C4-2B (cell line): ENCODE measurements around the gene TMCC1.

Experiments
- H3K27ac ChIP-seq: fragments of 450-650 bp; 2 replicates; pipeline ENCODE4 v1.5.1; 2017
- ZFX ChIP-seq: fragments of 450-650 bp; IDR thresholded peaks from 2 replicates; pipeline ENCODE4 v1.6.1; 2017
- TF ChIP-seq, protein P1 (sequence below): fragments of 450-650 bp; conservative IDR thresholded peaks from 2 replicates; pipeline ENCODE4 v1.5.1; 2017; ENCODE audit warnings: mild to moderate bottlenecking

Gene TMCC1

DNA sequence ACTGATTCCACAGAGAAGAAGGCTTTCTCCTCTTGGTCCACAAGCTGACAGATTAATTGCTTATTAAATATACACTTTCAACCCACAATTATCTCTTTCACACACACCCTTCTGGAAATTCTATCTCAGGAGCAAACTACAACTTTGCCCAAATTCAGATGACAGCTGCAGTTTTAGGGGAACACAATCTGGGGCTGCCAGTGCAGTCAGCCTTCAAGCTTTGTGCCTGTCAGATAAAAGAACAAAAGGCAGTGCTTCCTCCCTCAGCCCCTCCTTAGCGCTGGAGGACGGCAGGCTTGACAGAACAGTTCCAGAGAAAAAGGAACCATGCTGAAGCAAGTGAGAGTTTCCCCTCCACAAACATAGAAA, 99.6 kb downstream of the TMCC1 start:
- no peak overlapping the region for H3K27ac ChIP-seq
- TF ChIP-seq, protein P1, sequence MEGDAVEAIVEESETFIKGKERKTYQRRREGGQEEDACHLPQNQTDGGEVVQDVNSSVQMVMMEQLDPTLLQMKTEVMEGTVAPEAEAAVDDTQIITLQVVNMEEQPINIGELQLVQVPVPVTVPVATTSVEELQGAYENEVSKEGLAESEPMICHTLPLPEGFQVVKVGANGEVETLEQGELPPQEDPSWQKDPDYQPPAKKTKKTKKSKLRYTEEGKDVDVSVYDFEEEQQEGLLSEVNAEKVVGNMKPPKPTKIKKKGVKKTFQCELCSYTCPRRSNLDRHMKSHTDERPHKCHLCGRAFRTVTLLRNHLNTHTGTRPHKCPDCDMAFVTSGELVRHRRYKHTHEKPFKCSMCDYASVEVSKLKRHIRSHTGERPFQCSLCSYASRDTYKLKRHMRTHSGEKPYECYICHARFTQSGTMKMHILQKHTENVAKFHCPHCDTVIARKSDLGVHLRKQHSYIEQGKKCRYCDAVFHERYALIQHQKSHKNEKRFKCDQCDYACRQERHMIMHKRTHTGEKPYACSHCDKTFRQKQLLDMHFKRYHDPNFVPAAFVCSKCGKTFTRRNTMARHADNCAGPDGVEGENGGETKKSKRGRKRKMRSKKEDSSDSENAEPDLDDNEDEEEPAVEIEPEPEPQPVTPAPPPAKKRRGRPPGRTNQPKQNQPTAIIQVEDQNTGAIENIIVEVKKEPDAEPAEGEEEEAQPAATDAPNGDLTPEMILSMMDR, result no peak
- no peak for TF ChIP-seq ZFX

DNA sequence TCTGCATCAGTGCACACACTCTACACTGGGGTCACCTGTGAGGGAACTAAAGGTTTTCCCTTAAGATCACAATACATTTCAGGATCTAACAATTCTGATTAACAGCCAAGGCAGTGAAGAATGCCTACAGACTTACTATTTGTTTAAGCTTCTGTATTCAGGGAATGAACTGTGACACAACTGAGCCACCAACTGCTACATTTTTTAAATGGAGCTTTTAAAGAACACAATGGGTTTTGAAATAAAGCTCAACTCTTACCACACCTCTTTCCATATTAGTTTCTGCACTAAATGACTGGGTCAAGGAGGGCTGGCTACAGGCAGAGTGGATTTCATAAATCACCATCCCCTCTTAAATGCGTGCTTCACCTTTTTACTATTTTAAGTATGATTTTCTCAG, 100.2 kb downstream of the TMCC1 start:
- no peak for TF ChIP-seq ZFX
- TF ChIP-seq, protein P1, result no peak
- H3K27ac ChIP-seq, result no peak overlapping the region

DNA sequence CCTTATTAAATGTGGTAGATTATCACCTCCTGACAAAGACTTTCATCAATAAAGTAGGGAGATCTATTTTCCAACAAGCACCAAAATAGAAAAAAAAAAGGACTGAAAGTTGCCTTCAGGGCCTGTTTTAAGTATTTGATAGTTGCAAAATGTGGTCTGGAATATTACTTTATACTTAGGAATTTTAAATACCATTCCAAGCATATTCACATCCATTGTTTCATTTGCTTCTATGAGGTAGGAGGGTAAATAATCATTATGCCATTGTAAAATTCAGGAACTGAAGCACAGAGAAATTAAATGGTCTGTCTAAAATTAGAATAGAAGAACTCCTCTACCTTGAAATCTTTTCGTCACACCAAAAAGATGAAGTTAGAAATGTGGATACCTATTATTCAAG, 110.0 kb downstream of the TMCC1 start:
- no peak overlapping the region for H3K27ac ChIP-seq
- TF ChIP-seq, protein P1, result no peak
- no peak for TF ChIP-seq ZFX

DNA sequence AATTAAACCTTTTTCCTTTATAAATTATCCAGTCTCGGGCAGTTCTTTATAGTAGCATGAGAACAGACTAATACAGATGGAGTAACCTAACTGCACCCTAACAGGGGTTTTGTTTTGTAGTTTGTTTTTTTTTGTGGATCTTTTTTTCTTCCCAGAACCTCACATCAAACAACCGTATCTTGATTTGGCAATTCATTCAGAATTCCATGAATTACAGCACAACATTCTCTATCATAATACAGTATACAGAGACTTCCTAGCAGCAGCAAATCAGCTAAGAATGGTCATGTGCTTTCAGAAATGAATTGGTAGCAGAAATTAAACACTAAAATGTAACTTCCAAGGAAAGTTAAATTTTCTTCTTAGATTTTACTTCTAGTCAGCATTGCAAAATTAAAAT, 114.6 kb downstream of the TMCC1 start:
- H3K27ac ChIP-seq, result no peak overlapping the region
- no peak for TF ChIP-seq ZFX
- TF ChIP-seq, protein P1, result no peak

DNA sequence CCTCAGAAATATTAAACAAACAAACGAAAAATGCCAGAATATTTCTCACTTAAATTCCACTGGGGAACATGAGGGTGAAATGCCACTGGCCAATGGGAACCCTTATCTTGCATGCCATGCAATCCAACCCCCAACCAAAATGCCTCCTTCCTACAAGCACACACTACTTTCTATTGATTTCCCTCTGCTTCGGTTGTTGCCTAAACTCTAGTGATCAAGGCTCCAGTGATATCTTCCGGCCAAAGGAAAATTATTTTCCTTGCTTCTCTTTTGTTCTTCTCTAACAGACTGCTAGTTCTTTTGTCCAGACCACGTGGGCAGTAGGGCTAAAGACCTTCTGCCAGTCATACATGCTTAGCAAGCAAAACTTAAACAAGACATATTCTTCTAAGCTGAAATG, 115.7 kb downstream of the TMCC1 start:
- no peak overlapping the region for H3K27ac ChIP-seq
- no peak for TF ChIP-seq ZFX
- TF ChIP-seq, protein P1, result no peak

DNA sequence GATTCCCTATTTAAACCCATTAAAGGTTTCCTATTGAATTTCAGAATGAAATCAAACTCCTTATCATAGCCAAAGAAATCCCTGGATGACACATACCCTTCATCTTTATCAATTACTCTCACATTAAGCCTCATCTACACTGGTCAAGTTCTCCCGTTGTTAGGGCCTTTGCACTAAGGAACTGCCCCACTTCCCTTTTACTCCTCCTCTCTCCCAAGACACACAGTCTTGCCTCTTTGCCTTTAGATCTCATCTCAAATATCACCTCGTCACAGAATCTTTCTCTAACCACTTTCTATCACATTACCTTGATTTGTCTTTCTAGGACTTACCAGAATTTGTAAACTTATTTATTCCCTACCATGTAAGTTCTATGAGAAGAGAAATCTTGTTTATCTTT, 117.6 kb downstream of the TMCC1 start:
- TF ChIP-seq, protein P1, result no peak
- no peak for TF ChIP-seq ZFX
- no peak overlapping the region for H3K27ac ChIP-seq

DNA sequence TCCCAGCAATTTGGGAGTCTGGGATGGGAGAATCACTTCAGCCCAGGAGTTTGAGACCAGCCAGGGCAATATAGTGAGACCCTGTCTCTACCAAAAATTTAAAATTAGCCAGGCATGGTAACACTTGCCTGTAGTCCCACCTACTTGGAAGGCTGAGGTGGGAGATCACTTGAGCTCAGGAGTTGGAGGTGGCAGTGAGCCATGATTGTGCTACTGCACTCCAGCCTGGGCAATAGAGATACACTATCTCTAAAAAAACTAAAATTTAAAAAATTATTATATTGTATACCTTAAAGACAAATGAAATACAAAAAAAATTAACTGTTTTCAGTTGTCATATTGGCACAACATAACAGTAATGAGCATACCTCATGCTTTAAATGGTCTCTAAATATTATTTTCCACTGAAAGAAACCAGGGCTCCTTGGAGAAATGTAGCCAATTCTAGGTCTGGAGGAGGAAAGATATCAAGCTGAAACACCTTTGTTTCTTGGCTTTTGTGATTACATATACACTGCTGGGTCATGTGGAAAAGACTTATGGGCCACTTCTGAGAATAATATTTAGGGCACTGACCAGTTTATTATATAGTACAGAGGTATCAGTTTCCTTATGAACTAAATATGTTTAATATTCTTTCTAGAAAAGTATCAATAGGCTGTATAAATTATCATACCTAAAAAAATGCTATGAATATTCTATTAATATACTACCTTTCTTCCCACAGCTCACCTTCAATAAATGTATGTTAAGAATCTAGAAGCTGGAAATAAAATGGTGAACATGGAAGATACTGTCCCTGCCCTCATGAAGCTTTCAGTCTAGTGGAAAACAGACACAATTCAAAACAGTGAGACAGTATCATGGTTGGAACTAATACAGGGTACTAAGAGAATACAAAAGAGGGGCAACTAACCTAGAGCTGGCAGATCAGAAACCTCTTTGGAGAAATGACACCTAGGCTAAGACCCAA, 119.5 kb downstream of the TMCC1 start:
- no peak overlapping the region for H3K27ac ChIP-seq
- TF ChIP-seq, protein P1, result no peak
- TF ChIP-seq ZFX, result no peak
